Activated T-helper 9 cell treated with anti-CD3 and anti-CD28 coated beads, Interleukin-2, amount 50 U/mL, for 16 hours (primary cell): ENCODE measurements around the gene PTP4A2.

Experiments used
- DNase-seq: peaks from one replicate; pipeline ENCODE4 v3.0.0-alpha.2; 2020; ENCODE audit warnings: low read depth

Gene PTP4A2

GRCh38 chr1:31885851-31886250 is 52.3 kb downstream of the PTP4A2 start:
- DNase-seq = no peak

GRCh38 chr1:31883357-31883942 is 54.7 kb downstream of the PTP4A2 start:
- DNase-seq = no peak

DNA sequence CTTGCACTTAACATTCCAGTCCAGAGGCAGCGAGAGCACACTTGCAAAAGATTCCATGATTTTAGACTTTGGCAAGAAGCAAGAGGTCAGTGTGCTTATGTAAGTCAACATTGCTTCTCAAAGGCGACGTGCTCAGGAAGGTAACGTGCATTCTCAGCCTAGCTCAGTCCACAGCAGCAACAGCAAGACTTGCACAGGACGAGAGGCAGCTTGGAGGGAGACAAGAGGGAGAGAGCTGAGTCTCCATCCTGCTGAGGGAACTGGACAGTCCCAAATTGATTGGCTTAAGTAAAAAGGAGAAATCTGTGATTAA is 56.5 kb downstream of the PTP4A2 start:
- no peak for DNase-seq

GRCh38 chr1:31880957-31881687 is 57.0 kb downstream of the PTP4A2 start:
- DNase-seq = no peak

DNA sequence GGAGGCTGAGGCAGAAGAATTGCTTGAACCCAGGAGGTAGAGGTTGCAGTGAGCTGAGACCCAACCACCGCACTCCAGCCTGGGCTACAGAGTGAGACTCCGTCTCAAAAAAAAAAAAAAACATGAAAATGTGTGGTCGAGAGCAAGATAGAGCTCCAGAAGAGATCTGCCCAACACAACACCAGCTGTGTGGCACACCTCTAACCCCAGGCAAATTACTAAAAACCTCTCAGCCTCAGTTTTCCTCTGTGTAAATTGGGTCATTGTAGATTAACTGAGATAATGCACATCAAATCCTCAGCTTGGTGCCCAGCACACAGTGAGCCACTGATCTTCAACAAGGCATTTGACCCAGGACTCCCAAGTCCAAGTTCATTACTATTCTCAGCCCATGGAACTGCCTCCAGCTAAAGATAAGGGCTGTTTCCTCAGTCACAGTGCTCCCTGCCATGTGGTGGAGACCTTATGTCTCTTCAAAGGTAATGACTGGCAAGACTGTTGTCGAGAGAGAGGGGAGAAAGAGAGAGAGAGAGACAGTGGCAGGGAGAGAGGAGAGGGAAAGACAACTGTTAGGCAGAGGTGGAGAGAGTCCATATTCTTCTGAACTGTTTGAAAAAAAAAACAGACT is 58.1 kb downstream of the PTP4A2 start:
- no peak for DNase-seq

- DNase-seq = no peak
These were observed 60.1 kb downstream of the PTP4A2 start for GRCh38 chr1:31878058-31878457.

- no peak for DNase-seq
These were observed 60.6 kb downstream of the PTP4A2 start for GRCh38 chr1:31877544-31877943.

- no peak for DNase-seq
These were observed 62.4 kb downstream of the PTP4A2 start for GRCh38 chr1:31875636-31876236.

- DNase-seq = no peak
These were observed 63.2 kb downstream of the PTP4A2 start for GRCh38 chr1:31874942-31875341.

DNA sequence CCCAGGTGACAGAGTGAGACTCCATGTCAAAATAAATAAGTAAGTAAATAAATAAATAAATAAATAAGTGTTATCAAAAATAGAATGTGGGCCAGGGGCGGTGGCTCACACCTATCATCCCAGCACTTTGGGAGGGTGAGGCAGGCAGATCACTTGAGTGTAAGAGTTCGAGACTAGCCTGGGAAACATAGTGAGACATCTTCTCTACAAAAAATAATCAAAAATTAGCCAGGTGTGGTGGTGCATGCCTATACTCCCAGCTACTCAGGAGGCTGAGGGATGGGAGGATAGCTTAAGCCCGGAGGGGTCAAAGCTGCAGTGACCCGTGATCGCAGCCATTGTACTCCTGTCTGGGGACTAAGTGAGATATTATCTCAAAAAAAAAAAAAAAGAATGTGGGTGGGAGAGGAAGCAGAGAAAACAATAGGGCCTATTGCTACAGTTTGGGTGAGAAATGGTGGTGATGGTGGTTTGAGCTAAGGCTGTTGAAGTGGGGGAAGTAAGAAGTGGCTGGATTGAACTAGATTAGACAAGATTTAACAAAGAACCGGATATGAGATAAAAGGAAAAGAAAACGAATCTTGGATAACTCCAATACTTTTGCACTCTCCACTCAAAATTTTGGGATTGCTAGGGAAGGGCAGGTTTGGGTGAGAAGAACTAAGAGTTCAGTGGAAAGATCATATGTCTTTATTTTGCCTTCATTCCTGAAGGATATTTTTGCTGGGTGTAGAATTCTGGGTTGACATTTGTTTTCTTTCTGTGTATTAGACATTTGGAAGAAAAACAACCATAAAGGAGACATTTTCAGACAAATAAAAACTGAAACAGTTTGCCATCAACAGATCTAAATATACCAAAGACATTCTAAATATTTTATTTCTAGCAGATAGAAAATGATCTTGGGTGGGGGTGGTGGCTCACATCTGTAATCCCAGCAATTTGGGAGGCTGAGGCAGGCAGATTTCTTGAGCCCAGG is 65.2 kb downstream of the PTP4A2 start:
- DNase-seq = no peak

DNA sequence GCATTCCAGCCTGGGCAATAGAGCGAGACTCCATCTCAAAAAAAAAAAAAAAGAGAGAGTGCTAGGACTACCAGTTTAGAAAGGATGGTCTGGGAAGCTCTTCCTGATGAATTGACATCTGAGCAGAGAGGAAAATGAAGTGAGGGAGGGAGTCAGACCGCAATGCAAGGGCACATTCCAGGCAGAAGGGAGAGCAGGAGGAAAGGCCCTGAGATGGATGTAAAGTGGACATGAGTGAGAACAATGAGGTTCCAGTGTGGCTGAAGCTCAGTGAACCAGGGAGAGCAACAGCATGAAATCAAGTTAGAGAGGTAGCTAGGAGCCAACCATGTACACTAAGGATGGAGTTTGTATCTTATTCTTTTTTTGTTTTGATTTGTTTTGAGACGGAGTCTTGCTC is 66.5 kb downstream of the PTP4A2 start:
- no peak for DNase-seq

DNA sequence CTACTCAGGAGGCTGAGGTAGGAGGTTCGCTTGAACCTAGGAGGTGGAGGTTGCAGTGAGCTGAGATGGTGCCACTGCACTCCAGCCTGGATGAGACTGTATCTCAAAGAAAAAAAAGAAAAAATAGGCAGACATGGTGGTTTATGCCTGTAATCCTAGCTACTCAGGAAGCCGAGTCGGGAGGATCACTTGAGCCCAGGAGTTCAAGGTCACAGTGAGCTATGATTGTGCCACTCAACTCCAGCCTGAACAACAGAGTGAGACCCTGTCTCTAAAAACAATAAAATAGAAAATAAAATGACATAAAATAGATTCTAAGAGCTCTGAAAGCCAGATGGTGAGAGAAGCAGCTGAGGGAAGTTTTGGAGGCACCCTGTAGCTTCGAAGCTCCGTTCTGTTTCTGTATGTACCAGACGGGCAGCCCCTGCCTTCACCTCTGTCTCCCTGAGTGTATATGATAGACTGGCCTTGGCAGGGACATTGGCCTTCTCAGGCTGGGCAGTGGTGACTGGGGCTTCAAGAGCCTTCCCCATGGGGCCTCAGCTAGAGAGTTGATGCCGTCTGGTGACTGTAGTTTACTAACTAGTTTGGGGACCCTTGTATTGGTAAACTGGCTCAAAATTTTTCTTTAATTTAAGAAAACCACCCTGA is 68.0 kb downstream of the PTP4A2 start:
- DNase-seq = no peak

DNA sequence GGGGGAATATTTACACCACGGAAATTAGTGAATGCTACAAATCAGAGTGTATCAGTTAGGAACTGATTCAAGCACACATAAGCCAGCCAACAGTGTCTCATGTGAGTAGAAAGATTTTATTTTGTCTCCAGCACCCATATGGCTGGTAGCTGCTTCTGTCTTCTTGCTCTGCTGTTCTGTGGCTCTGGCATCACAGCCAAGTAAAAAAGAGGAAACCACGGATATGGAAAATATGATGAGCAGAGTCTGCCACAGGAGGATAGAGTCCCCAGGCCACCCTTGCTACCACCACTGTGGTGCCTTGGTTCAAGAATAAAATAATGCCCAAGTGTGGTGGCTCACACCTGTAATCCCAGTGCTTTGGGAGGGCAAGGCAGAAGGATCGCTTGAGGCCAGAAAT is 68.7 kb downstream of the PTP4A2 start:
- no peak for DNase-seq

GRCh38 chr1:31868862-31869261 is 69.3 kb downstream of the PTP4A2 start:
- DNase-seq = no peak

- DNase-seq = no peak
These were observed 70.6 kb downstream of the PTP4A2 start for GRCh38 chr1:31867546-31867945.

GRCh38 chr1:31866450-31867032 is 71.6 kb downstream of the PTP4A2 start:
- DNase-seq = no peak

DNA sequence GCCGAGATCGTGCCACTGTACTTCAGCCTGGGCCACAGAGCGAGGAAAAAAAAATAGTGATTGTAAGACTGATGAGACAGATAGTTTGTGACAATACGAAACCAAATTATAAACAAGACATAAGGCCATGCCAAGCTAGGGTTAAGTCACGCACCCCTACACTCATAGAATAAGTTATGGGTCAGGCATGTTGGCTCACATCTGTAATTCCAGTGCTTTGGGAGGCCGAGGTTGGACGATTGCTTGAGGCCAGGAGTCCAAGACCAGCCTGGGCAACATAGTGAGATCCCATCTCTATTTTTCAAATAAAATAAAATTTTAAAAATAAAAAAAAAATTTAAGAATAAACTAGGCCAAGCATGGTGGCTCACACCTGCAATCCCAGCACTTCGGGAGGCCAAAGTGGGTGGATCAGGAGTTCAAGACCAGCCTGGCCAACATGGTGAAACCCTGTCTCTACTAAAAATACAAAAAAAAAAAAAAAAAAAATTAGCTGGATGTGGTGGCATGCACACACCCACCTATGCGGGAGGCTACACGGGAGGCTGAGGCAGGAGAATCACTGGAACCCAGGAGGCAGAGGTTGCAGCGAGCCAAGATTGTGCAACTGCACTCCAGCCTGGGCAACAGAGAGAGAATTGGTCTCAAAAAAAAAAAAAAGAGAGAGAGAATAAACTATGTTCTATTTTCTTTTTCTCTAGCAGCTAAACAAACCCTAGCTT is 72.3 kb downstream of the PTP4A2 start:
- no peak for DNase-seq

- no peak for DNase-seq
These were observed 76.1 kb downstream of the PTP4A2 start for GRCh38 chr1:31862071-31862470.

GRCh38 chr1:31861346-31861745 is 76.8 kb downstream of the PTP4A2 start:
- DNase-seq = no peak

DNA sequence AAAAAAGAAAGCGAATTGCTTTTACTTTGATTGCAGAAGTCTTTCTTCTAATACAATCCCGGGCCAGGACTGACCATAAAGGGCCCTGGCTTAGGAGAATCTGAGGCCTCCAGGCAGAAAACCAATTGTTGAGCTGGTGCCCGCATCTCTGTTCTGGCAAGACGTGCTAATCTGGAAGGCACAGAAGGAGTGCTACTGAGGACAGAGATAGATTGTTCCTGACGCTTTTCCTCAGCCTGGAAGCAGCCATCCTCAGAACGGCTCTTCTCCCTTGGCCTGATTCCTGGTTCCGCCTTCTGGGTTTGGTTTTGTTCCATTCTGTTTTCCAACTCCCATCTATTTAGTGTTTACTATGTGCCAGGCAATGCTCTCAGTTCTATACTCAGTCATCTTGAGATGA is 77.6 kb downstream of the PTP4A2 start:
- DNase-seq = no peak

- no peak for DNase-seq
These were observed 78.4 kb downstream of the PTP4A2 start for GRCh38 chr1:31859719-31860118.
